Neuronal stem cell (in vitro differentiated cells): ENCODE measurements around the gene GSTO1.

Source experiments
- DNase-seq: peaks from one replicate; pipeline ENCODE4 v3.0.0-alpha.2; 2013; ENCODE audit warnings: low spot score
- H2AFZ ChIP-seq: one replicate; pipeline ENCODE4 v1.6.1; 2013; ENCODE audit warnings: mild to moderate bottlenecking, low read length, inconsistent platforms
- H2AK5ac ChIP-seq: 2 replicates; pipeline ENCODE4 v1.6.1; 2013; ENCODE audit warnings: low read depth, mild to moderate bottlenecking, inconsistent platforms, low read length, moderate library complexity, mixed read lengths
- H2BK120ac ChIP-seq: 2 replicates; pipeline ENCODE4 v1.6.1; 2013; ENCODE audit warnings: low read depth, mild to moderate bottlenecking, inconsistent platforms, low read length, moderate library complexity, mixed read lengths
- H2BK12ac ChIP-seq: one replicate; pipeline ENCODE4 v1.6.1; 2013; ENCODE audit warnings: low read length, inconsistent platforms
- H2BK15ac ChIP-seq: 2 replicates; pipeline ENCODE4 v1.6.1; 2013; ENCODE audit warnings: mild to moderate bottlenecking, low read length, inconsistent platforms, mixed read lengths
- H2BK5ac ChIP-seq: one replicate; pipeline ENCODE4 v1.6.1; 2013; ENCODE audit warnings: inconsistent platforms, mild to moderate bottlenecking, low read length, moderate library complexity
- H3K14ac ChIP-seq: one replicate; pipeline ENCODE4 v1.6.1; 2013; ENCODE audit warnings: low read length, inconsistent platforms
- H3K18ac ChIP-seq: 2 replicates; pipeline ENCODE4 v1.6.1; 2013; ENCODE audit warnings: low read length, inconsistent platforms
- H3K23ac ChIP-seq: 2 replicates; pipeline ENCODE4 v1.6.1; 2013; ENCODE audit warnings: low read depth, mild to moderate bottlenecking, mixed read lengths, low read length, inconsistent platforms; ENCODE audit not compliant: poor library complexity
- H3K27ac ChIP-seq: replicated peaks from 3 replicates; pipeline ENCODE4 v1.5.1; 2013; ENCODE audit warnings: low read length, inconsistent platforms
- H3K27me3 ChIP-seq, 3 experiments: 2 replicates each; pipeline ENCODE4 v1.6.1; 2013; ENCODE audit warnings: low read length in 3 of 3, mild to moderate bottlenecking in 2 of 3, inconsistent platforms in 1 of 3, low read depth in 1 of 3, mixed read lengths in 1 of 3, moderate library complexity in 1 of 3; ENCODE audit not compliant: control insufficient read depth in 3 of 3, insufficient read depth in 3 of 3
- H3K36me3 ChIP-seq, 2 donors: replicated peaks in 1 of 2; 2 replicates each; pipeline ENCODE4 v1.6.1; 2013; ENCODE audit warnings: low read length in 2 of 2; ENCODE audit not compliant: control insufficient read depth in 2 of 2, insufficient read depth in 2 of 2
- H3K4ac ChIP-seq: 2 replicates; pipeline ENCODE4 v1.6.1; 2013; ENCODE audit warnings: inconsistent platforms, mild to moderate bottlenecking, low read length, moderate library complexity
- H3K4me1 ChIP-seq, 2 donors: 1 replicate in 1 of 2; 2 replicates in 1 of 2; pipeline ENCODE4 v1.6.1; 2013; ENCODE audit warnings: low read length in 2 of 2, low read depth in 1 of 2; ENCODE audit not compliant: control insufficient read depth in 2 of 2, insufficient read depth in 1 of 2
- H3K4me2 ChIP-seq: one replicate; pipeline ENCODE4 v1.6.1; 2013; ENCODE audit warnings: mild to moderate bottlenecking, low read length, inconsistent platforms; ENCODE audit not compliant: insufficient read depth, poor library complexity, severe bottlenecking
- H3K4me3 ChIP-seq, 2 donors: 2 replicates each; pipeline ENCODE4 v1.5.1; 2013; ENCODE audit warnings: low read length in 2 of 2, mild to moderate bottlenecking in 2 of 2, inconsistent platforms in 1 of 2, moderate library complexity in 1 of 2
- H3K79me1 ChIP-seq: one replicate; pipeline ENCODE4 v1.6.1; 2013; ENCODE audit warnings: low read depth, mild to moderate bottlenecking, inconsistent platforms, low read length, moderate library complexity
- H3K9ac ChIP-seq: one replicate; pipeline ENCODE4 v1.6.1; 2013; ENCODE audit warnings: mild to moderate bottlenecking, low read depth, low read length, inconsistent platforms; ENCODE audit not compliant: poor library complexity
- H3K9me3 ChIP-seq, 2 donors: replicated peaks in 1 of 2; 2 replicates each; pipeline versions ENCODE3 to v1.6.1; 2013; ENCODE audit warnings: low read length in 2 of 2, mild to moderate bottlenecking in 2 of 2, inconsistent platforms in 1 of 2, low read depth in 1 of 2, mixed read lengths in 1 of 2, moderate library complexity in 1 of 2; ENCODE audit not compliant: control insufficient read depth in 2 of 2, insufficient read depth in 1 of 2
- H4K8ac ChIP-seq: one replicate; pipeline ENCODE4 v1.6.1; 2013; ENCODE audit warnings: low read depth, mild to moderate bottlenecking, inconsistent platforms, low read length, moderate library complexity
- H4K91ac ChIP-seq: one replicate; pipeline ENCODE4 v1.6.1; 2013; ENCODE audit warnings: low read length, low read depth, mild to moderate bottlenecking, inconsistent platforms; ENCODE audit not compliant: poor library complexity
- WGBS, 2 donors: extraction: QIAGEN DNeasy Blood & Tissue Kit; methylation state at CpG; one replicate each; pipeline ENCODE4 v1.1.7; 2013; ENCODE audit warnings: missing lambda C conversion rate in 2 of 2, mixed read lengths in 1 of 2; ENCODE audit not compliant: insufficient read length in 2 of 2, insufficient replicate concordance in 1 of 2; ENCODE audit errors: extremely low coverage in 2 of 2; 5-methylcytosine and 5-hydroxymethylcytosine counted together

GSTO1 gene

GRCh38 chr10:104260775-104261115 lies 6.1 kb downstream of the GSTO1 start:
- no peak overlapping the region for H2AFZ ChIP-seq
- no peak overlapping the region for H3K4ac ChIP-seq
- H3K9me3 ChIP-seq, result no peaks in the 10 kb centered on the region
- H3K79me1 ChIP-seq, result no peaks in the 10 kb centered on the region
- WGBS, 2 donors, result no CpG with 5 or more reads among the region's 3 CpGs
- no peak overlapping the region for H2BK5ac ChIP-seq
- no peak overlapping the region for H2BK15ac ChIP-seq
- H3K9ac ChIP-seq, result no peak overlapping the region
- H4K91ac ChIP-seq, result no peak overlapping the region
- no peak overlapping the region for H3K14ac ChIP-seq
- no peak overlapping the region for H2BK120ac ChIP-seq
- H3K36me3 ChIP-seq, result peaks cover 2 to 90% of the 10 kb centered on the region in 2 donors
- no peak overlapping the region for H4K8ac ChIP-seq
- no peaks in the 10 kb centered on the region for H3K27me3 ChIP-seq
- no peak overlapping the region for H3K18ac ChIP-seq
- DNase-seq, result no peak
- H2BK12ac ChIP-seq, result no peak overlapping the region
- no peak overlapping the region for H3K4me2 ChIP-seq
- no peak overlapping the region for H3K4me3 ChIP-seq
- H3K4me1 ChIP-seq, result peaks cover 0 to 6% of the 10 kb centered on the region in 2 donors
- no peak overlapping the region for H3K23ac ChIP-seq
- no peak overlapping the region for H3K27ac ChIP-seq
- H2AK5ac ChIP-seq, result no peak overlapping the region

GRCh38 chr10:104262055-104262454 lies 7.4 kb downstream of the GSTO1 start:
- Histone ChIP-seq H3K27ac (no peak overlapping the region), H2BK120ac (no peak overlapping the region), H3K4ac (no peak overlapping the region), H3K23ac (no peak overlapping the region), H2BK5ac (no peak overlapping the region), H3K36me3 (peaks cover 2 to 99% of the 10 kb centered on the region in 2 donors), H3K4me1 (no peaks in the 10 kb centered on the region), H3K4me2 (no peak overlapping the region), H2AK5ac (no peak overlapping the region), H3K18ac (no peak overlapping the region), H2BK15ac (no peak overlapping the region), H2BK12ac (no peak overlapping the region), H3K79me1 (no peaks in the 10 kb centered on the region), H2AFZ (no peak overlapping the region), H3K4me3 (no peak overlapping the region), H3K9ac (no peak overlapping the region), H3K27me3 (no peaks in the 10 kb centered on the region), H3K9me3 (no peaks in the 10 kb centered on the region), H4K8ac (no peak overlapping the region), H4K91ac (no peak overlapping the region), H3K14ac (no peak overlapping the region)
- DNase-seq, result no peak
- WGBS, 2 donors, result no CpG with 5 or more reads among the region's 5 CpGs

- H3K23ac ChIP-seq, result no peak overlapping the region
- H3K4ac ChIP-seq, result no peak overlapping the region
- H2AK5ac ChIP-seq, result no peak overlapping the region
- no peak overlapping the region for H3K4me2 ChIP-seq
- H2BK120ac ChIP-seq, result no peak overlapping the region
- H4K8ac ChIP-seq, result no peak overlapping the region
- H3K9ac ChIP-seq, result no peak overlapping the region
- peaks cover 2% of the 10 kb centered on the region for H3K79me1 ChIP-seq
- no peak overlapping the region for H3K14ac ChIP-seq
- peaks cover 4 to 7% of the 10 kb centered on the region in 2 donors for H3K4me1 ChIP-seq
- H3K27ac ChIP-seq, result no peak overlapping the region
- no peaks in the 10 kb centered on the region for H3K27me3 ChIP-seq
- no peaks in the 10 kb centered on the region for H3K9me3 ChIP-seq
- WGBS, 2 donors, result no CpG with 5 or more reads among the region's 5 CpGs
- DNase-seq, result no peak
- no peak overlapping the region for H2BK5ac ChIP-seq
- no peak overlapping the region for H4K91ac ChIP-seq
- H3K36me3 ChIP-seq, result peaks cover 2 to 86% of the 10 kb centered on the region in 2 donors
- H2BK12ac ChIP-seq, result no peak overlapping the region
- H3K4me3 ChIP-seq, result no peak overlapping the region
- no peak overlapping the region for H2AFZ ChIP-seq
- no peak overlapping the region for H3K18ac ChIP-seq
- no peak overlapping the region for H2BK15ac ChIP-seq
These were observed 10.1 kb downstream of the GSTO1 start for GRCh38 chr10:104264783-104265182.

GRCh38 chr10:104267721-104268404 lies 13.2 kb downstream of the GSTO1 start:
- H3K79me1 ChIP-seq, result peaks cover 2% of the 10 kb centered on the region
- DNase-seq, result no peak
- no peak overlapping the region for H3K23ac ChIP-seq
- H3K4me3 ChIP-seq, result peak overlapping the region; percentile 90 to 98
- H2BK15ac ChIP-seq, result no peak overlapping the region
- H3K9ac ChIP-seq, result no peak overlapping the region
- no peak overlapping the region for H3K14ac ChIP-seq
- H3K18ac ChIP-seq, result no peak overlapping the region
- WGBS, 2 donors, result no CpG with 5 or more reads among the region's 14 CpGs
- H4K8ac ChIP-seq, result no peak overlapping the region
- H3K36me3 ChIP-seq, result peaks cover 0 to 56% of the 10 kb centered on the region in 2 donors
- no peak overlapping the region for H4K91ac ChIP-seq
- H2BK12ac ChIP-seq, result no peak overlapping the region
- H3K4ac ChIP-seq, result no peak overlapping the region
- no peak overlapping the region for H3K27ac ChIP-seq
- H3K4me2 ChIP-seq, result peak overlapping the region; percentile 92
- H3K4me1 ChIP-seq, result peaks cover 4 to 7% of the 10 kb centered on the region in 2 donors
- H2AFZ ChIP-seq, result no peak overlapping the region
- H2BK120ac ChIP-seq, result no peak overlapping the region
- H3K9me3 ChIP-seq, result no peaks in the 10 kb centered on the region
- H2AK5ac ChIP-seq, result no peak overlapping the region
- no peaks in the 10 kb centered on the region for H3K27me3 ChIP-seq
- no peak overlapping the region for H2BK5ac ChIP-seq
